WTC11 (cell line): ENCODE results near the gene TGIF1. TPM values are rescaled to one million over a fixed set of nuclear protein-coding genes. Genes with fewer than 3 reads are reported as not detected.

Experiments used
- ATAC-seq: fragments of 200-7000 bp; cut with Tn5 transposase; 2 replicates; pipeline ENCODE4 v1.10.0; 2021; ENCODE audit warnings: mild to moderate bottlenecking, moderate library complexity
- CTCF ChIA-PET: fragments of 300-600 bp; sonication (Branson Sonifier 250); formaldehyde crosslinking; loops from one replicate; lab custom pipeline; 2021; ENCODE audit warnings: antibody characterized with exemption; lab: Charles Lee
- POLR2A ChIA-PET: fragments of 350-600 bp; sonication (Branson Sonifier 250); formaldehyde crosslinking; loops from one replicate; lab custom pipeline; 2021; ENCODE audit warnings: antibody characterized with exemption; lab: Charles Lee
- DNase-seq: peaks from one replicate; pipeline ENCODE4 v3.0.0; 2021; ENCODE audit warnings: low spot score
- H3K27ac Mint-ChIP-seq: 2 replicates; pipeline ENCODE4 v1.8.0; 2021; ENCODE audit warnings: mixed read lengths
- H3K27me3 Mint-ChIP-seq: 2 replicates; pipeline ENCODE4 v1.8.0; 2021; ENCODE audit warnings: low read depth, mild to moderate bottlenecking, moderate library complexity, mixed read lengths
- H3K36me3 Mint-ChIP-seq: 2 replicates; pipeline ENCODE4 v1.8.0; 2021; ENCODE audit warnings: mixed read lengths
- H3K4me1 Mint-ChIP-seq: 2 replicates; pipeline ENCODE4 v1.8.0; 2022; ENCODE audit warnings: mixed read lengths
- H3K4me3 Mint-ChIP-seq: 2 replicates; pipeline ENCODE4 v1.8.0; 2021; ENCODE audit warnings: mild to moderate bottlenecking, moderate library complexity, mixed read lengths
- H3K9me3 Mint-ChIP-seq: 2 replicates; pipeline ENCODE4 v1.8.0; 2021; ENCODE audit warnings: mixed read lengths
- AR ChIP-seq: fragments of 250-450 bp; sonication (Bioruptor Pico); IDR thresholded peaks from 2 replicates; pipeline ENCODE4 v1.9.0; 2021; ENCODE audit warnings: mild to moderate bottlenecking
- ATF3 ChIP-seq: sonication (generic); formaldehyde crosslinking; conservative IDR thresholded peaks from 2 replicates; pipeline ENCODE4 v1.8.1; 2022; ENCODE audit warnings: mild to moderate bottlenecking, missing genetic modification reagents
- E2F5 ChIP-seq: sonication (generic); formaldehyde crosslinking; IDR thresholded peaks from 2 replicates; pipeline ENCODE4 v1.8.1; 2022; ENCODE audit warnings: mild to moderate bottlenecking, moderate library complexity, missing genetic modification reagents
- GABPB1 ChIP-seq: sonication (generic); formaldehyde crosslinking; IDR thresholded peaks from 2 replicates; pipeline ENCODE4 v1.8.1; 2023; ENCODE audit warnings: mild to moderate bottlenecking, missing genetic modification reagents
- GTF2I ChIP-seq: fragments of 250-450 bp; sonication (Bioruptor Pico); conservative IDR thresholded peaks from 2 replicates; pipeline ENCODE4 v1.4.0; 2021; ENCODE audit warnings: mild to moderate bottlenecking
- MYBL2 ChIP-seq: sonication (generic); formaldehyde crosslinking; IDR thresholded peaks from 2 replicates; pipeline ENCODE4 v1.8.1; 2023; ENCODE audit warnings: mild to moderate bottlenecking, moderate library complexity, missing genetic modification reagents
- NFATC4 ChIP-seq: fragments of 250-450 bp; sonication (Bioruptor Pico); IDR thresholded peaks from 2 replicates; pipeline ENCODE4 v1.9.0; 2021; ENCODE audit warnings: mild to moderate bottlenecking
- NR3C1 ChIP-seq: sonication (generic); formaldehyde crosslinking; conservative IDR thresholded peaks from 2 replicates; pipeline ENCODE4 v1.8.1; 2023; ENCODE audit warnings: low read depth, mild to moderate bottlenecking, missing genetic modification reagents
- PRDM15 ChIP-seq: sonication (generic); formaldehyde crosslinking; IDR thresholded peaks from 2 replicates; pipeline ENCODE4 v1.8.0; 2022; ENCODE audit warnings: missing genetic modification reagents
- PREB ChIP-seq: sonication (generic); formaldehyde crosslinking; IDR thresholded peaks from 2 replicates; pipeline ENCODE4 v1.8.1; 2022; ENCODE audit warnings: mild to moderate bottlenecking, missing genetic modification reagents, moderate library complexity, borderline replicate concordance
- RORB ChIP-seq: fragments of 250-450 bp; sonication (Bioruptor Pico); IDR thresholded peaks from 2 replicates; pipeline ENCODE4 v1.9.0; 2021; ENCODE audit warnings: mild to moderate bottlenecking
- SMAD3 ChIP-seq: sonication (generic); formaldehyde crosslinking; IDR thresholded peaks from 2 replicates; pipeline ENCODE4 v1.8.0; 2022; ENCODE audit warnings: missing genetic modification reagents, mild to moderate bottlenecking, borderline replicate concordance
- STAT6 ChIP-seq: sonication (generic); formaldehyde crosslinking; conservative IDR thresholded peaks from 2 replicates; pipeline ENCODE4 v1.8.1; 2023; ENCODE audit warnings: mild to moderate bottlenecking, low read depth, missing genetic modification reagents, moderate library complexity
- USF1 ChIP-seq: sonication (generic); formaldehyde crosslinking; IDR thresholded peaks from 2 replicates; pipeline ENCODE4 v1.8.0; 2022; ENCODE audit warnings: mild to moderate bottlenecking, missing genetic modification reagents
- USF2 ChIP-seq: sonication (generic); formaldehyde crosslinking; IDR thresholded peaks from 2 replicates; pipeline ENCODE4 v1.8.1; 2023; ENCODE audit warnings: mild to moderate bottlenecking, missing genetic modification reagents, moderate library complexity
- ZNF232 ChIP-seq: sonication (generic); formaldehyde crosslinking; IDR thresholded peaks from 2 replicates; pipeline ENCODE4 v1.8.0; 2022; ENCODE audit warnings: mild to moderate bottlenecking, missing genetic modification reagents
- ZNF671 ChIP-seq: fragments of 250-450 bp; sonication (Bioruptor Pico); IDR thresholded peaks from 2 replicates; pipeline ENCODE4 v1.8.0; 2021; ENCODE audit warnings: mild to moderate bottlenecking
- total RNA-seq: library from RNA; stranded (reverse); gene quantifications from 3 replicates; pipeline ENCODE4 v1.2.3, GENCODE V29; 2021

Gene TGIF1
- total RNA-seq, 1 experiment from 2014 or later = 206 TPM

- TF ChIP-seq AR (CRISPR knock-in tag) = no peak
- no peak for TF ChIP-seq ATF3 (CRISPR knock-in tag)
- no peak for TF ChIP-seq USF1 (CRISPR knock-in tag)
- TF ChIP-seq GTF2I (CRISPR knock-in tag) = no peak
- no peak for TF ChIP-seq RORB
Measured at GRCh38 chr18:3424280-3424890, 25.6 kb upstream of the TGIF1 start (continued).

- DNase-seq (no peak), ATAC-seq (no peak)
- no peak overlapping the region for H3K4me3 Mint-ChIP-seq
- H3K27ac Mint-ChIP-seq = no peak overlapping the region
- H3K9me3 Mint-ChIP-seq = peaks cover 3% of the 10 kb centered on the region; the same call in 1 of the 2 replicates
- POLR2A ChIA-PET = no interaction called here
- peaks cover 3% of the 10 kb centered on the region; the same call in 1 of the 2 replicates for H3K36me3 Mint-ChIP-seq
- CTCF ChIA-PET = interaction anchor here (1.2 kb wide), 1 partner anchor 169 kb away, joined by 4 read pairs; no protein-coding TSS in a partner anchor
- no peak for TF ChIP-seq NFATC4 (CRISPR knock-in tag)
- no peak for TF ChIP-seq STAT6 (CRISPR knock-in tag)
- TF ChIP-seq GABPB1 (CRISPR knock-in tag) = no peak
- no peaks in the 10 kb centered on the region for H3K27me3 Mint-ChIP-seq
- H3K4me1 Mint-ChIP-seq = peaks cover 7% of the 10 kb centered on the region; the same call in 1 of the 2 replicates
Measured at GRCh38 chr18:3425030-3425429, 24.9 kb upstream of the TGIF1 start.

GRCh38 chr18:3425446-3425845, 24.5 kb upstream of the TGIF1 start:
- ATAC-seq (peak; percentile 73), DNase-seq (no peak)
- peaks cover 7% of the 10 kb centered on the region; the same call in 1 of the 2 replicates for H3K4me1 Mint-ChIP-seq
- H3K9me3 Mint-ChIP-seq = peaks cover 3% of the 10 kb centered on the region; the same call in 1 of the 2 replicates
- H3K36me3 Mint-ChIP-seq = peaks cover 3% of the 10 kb centered on the region; the same call in 1 of the 2 replicates
- no peaks in the 10 kb centered on the region for H3K27me3 Mint-ChIP-seq
- H3K4me3 Mint-ChIP-seq = no peak overlapping the region
- CTCF ChIA-PET = no interaction called here
- POLR2A ChIA-PET = no interaction called here
- H3K27ac Mint-ChIP-seq = no peak overlapping the region
- TF ChIP-seq PREB (CRISPR knock-in tag) (no peak), ZNF232 (CRISPR knock-in tag) (no peak), ZNF671 (no peak), ATF3 (CRISPR knock-in tag) (no peak), USF2 (CRISPR knock-in tag) (no peak), E2F5 (CRISPR knock-in tag) (no peak), SMAD3 (no peak), MYBL2 (CRISPR knock-in tag) (no peak), NR3C1 (CRISPR knock-in tag) (no peak), PRDM15 (CRISPR knock-in tag) (no peak)
